Astrocyte (in vitro differentiated cells and primary cell): ENCODE measurements around the gene HOXD13. TPM values are rescaled to one million over a fixed set of nuclear protein-coding genes. Genes with fewer than 3 reads are reported as not detected.

Experiments used
- DNase-seq: peaks from one replicate; pipeline ENCODE4 v3.0.0-alpha.2; 2010; ENCODE audit warnings: low read depth
- FAIRE-seq: peaks from 2 replicates; lab custom pipeline; 2011; peaks lifted over from hg19 to GRCh38; lab: Jason Lieb, UNC
- H2AFZ ChIP-seq: 2 replicates; pipeline ENCODE4 v1.6.0; 2012; ENCODE audit warnings: low read depth, low read length, inconsistent platforms
- H3K27ac ChIP-seq: 2 replicates; pipeline ENCODE4 v1.5.1; 2011; ENCODE audit warnings: low read depth, low read length, inconsistent platforms
- H3K27me3 ChIP-seq: 2 replicates; pipeline ENCODE4 v1.6.0; 2011; ENCODE audit warnings: low read length, inconsistent platforms; ENCODE audit not compliant: insufficient read depth
- H3K36me3 ChIP-seq: 2 replicates; pipeline ENCODE4 v1.5.1; 2011; ENCODE audit warnings: low read length, inconsistent platforms; ENCODE audit not compliant: insufficient read depth
- H3K4me1 ChIP-seq: 2 replicates; pipeline ENCODE4 v1.5.1; 2011; ENCODE audit warnings: low read length, inconsistent platforms; ENCODE audit not compliant: insufficient read depth
- H3K4me2 ChIP-seq: 2 replicates; pipeline ENCODE4 v1.6.0; 2012; ENCODE audit warnings: low read length, inconsistent platforms
- H3K4me3 ChIP-seq: 2 replicates; pipeline ENCODE4 v1.5.1; 2011; ENCODE audit warnings: low read depth, mild to moderate bottlenecking, low read length, inconsistent platforms; ENCODE audit not compliant: insufficient read depth
- H3K79me2 ChIP-seq: 2 replicates; pipeline ENCODE4 v1.6.0; 2012; ENCODE audit warnings: mild to moderate bottlenecking, low read length, inconsistent platforms; ENCODE audit not compliant: insufficient read depth
- H3K9ac ChIP-seq: 2 replicates; pipeline ENCODE4 v1.6.0; 2012; ENCODE audit warnings: mild to moderate bottlenecking, low read length, inconsistent platforms
- H3K9me3 ChIP-seq: 2 replicates; pipeline ENCODE4 v1.5.1; 2012; ENCODE audit warnings: low read depth, mild to moderate bottlenecking, low read length, inconsistent platforms; ENCODE audit not compliant: insufficient read depth
- H4K20me1 ChIP-seq: 2 replicates; pipeline ENCODE4 v1.6.0; 2012; ENCODE audit warnings: low read length, inconsistent platforms; ENCODE audit not compliant: insufficient read depth
- H3K27ac Mint-ChIP-seq: one replicate; pipeline ENCODE4 v1.8.0; 2021; ENCODE audit warnings: mild to moderate bottlenecking, mixed read lengths; ENCODE audit not compliant: unreplicated experiment
- H3K27me3 Mint-ChIP-seq: one replicate; pipeline ENCODE4 v1.8.0; 2021; ENCODE audit warnings: low read depth, mixed read lengths; ENCODE audit not compliant: unreplicated experiment
- H3K36me3 Mint-ChIP-seq: one replicate; pipeline ENCODE4 v1.8.0; 2021; ENCODE audit warnings: low read depth, mixed read lengths; ENCODE audit not compliant: unreplicated experiment
- H3K4me1 Mint-ChIP-seq: one replicate; pipeline ENCODE4 v1.8.0; 2021; ENCODE audit warnings: low read depth, mixed read lengths; ENCODE audit not compliant: unreplicated experiment
- H3K4me3 Mint-ChIP-seq: one replicate; pipeline ENCODE4 v1.8.0; 2021; ENCODE audit warnings: mild to moderate bottlenecking, moderate library complexity, mixed read lengths; ENCODE audit not compliant: unreplicated experiment
- H3K9me3 Mint-ChIP-seq: one replicate; pipeline ENCODE4 v1.8.0; 2021; ENCODE audit warnings: mild to moderate bottlenecking, mixed read lengths; ENCODE audit not compliant: unreplicated experiment
- CTCF ChIP-seq: IDR thresholded peaks from 2 replicates; pipeline ENCODE4 v1.5.1; 2011; ENCODE audit warnings: low read depth, mild to moderate bottlenecking, inconsistent platforms, low read length, moderate library complexity; ENCODE audit not compliant: insufficient read depth
- EZH2 ChIP-seq: IDR thresholded peaks from 2 replicates; pipeline ENCODE4 v1.6.1; 2012; ENCODE audit warnings: mild to moderate bottlenecking, low read length, inconsistent platforms; ENCODE audit not compliant: insufficient read depth
- total RNA-seq: library from RNA; stranded (reverse); gene quantifications from 2 replicates; pipeline ENCODE4 v1.2.1, GENCODE V29; 2021

Gene HOXD13
- total RNA-seq, 1 donor from 2014 or later: not detected

GRCh38 chr2:176085861-176086771 lies 6.4 kb upstream of the HOXD13 start:
- H3K27me3 ChIP-seq: peaks cover 99% of the 10 kb centered on the region
- H2AFZ ChIP-seq: no peak overlapping the region
- Mint-ChIP-seq H3K36me3 (peaks cover 2% of the 10 kb centered on the region), H3K27ac (peak overlapping the region; percentile 50), H3K27me3 (peaks cover 92% of the 10 kb centered on the region), H3K9me3 (peaks cover 38% of the 10 kb centered on the region), H3K4me3 (no peak overlapping the region), H3K4me1 (no peaks in the 10 kb centered on the region)
- no peak overlapping the region for H3K9ac ChIP-seq
- H3K79me2 ChIP-seq: no peaks in the 10 kb centered on the region
- no peak for FAIRE-seq
- TF ChIP-seq CTCF (peak; percentile 34), EZH2 (peak; percentile 34)
- H4K20me1 ChIP-seq: peaks cover 25% of the 10 kb centered on the region
- H3K4me3 ChIP-seq: no peak overlapping the region
- no peak for DNase-seq
- H3K27ac ChIP-seq: no peak overlapping the region
- H3K4me1 ChIP-seq: no peaks in the 10 kb centered on the region
- no peaks in the 10 kb centered on the region for H3K36me3 ChIP-seq
- no peak overlapping the region for H3K4me2 ChIP-seq
- peaks cover 3% of the 10 kb centered on the region for H3K9me3 ChIP-seq

- Histone ChIP-seq H3K4me2 (peak overlapping the region; percentile 76), H3K36me3 (no peaks in the 10 kb centered on the region), H3K4me3 (peak overlapping the region; percentile 21), H3K4me1 (no peaks in the 10 kb centered on the region), H4K20me1 (peaks cover 17% of the 10 kb centered on the region), H3K27me3 (peaks cover 96% of the 10 kb centered on the region), H3K9ac (no peak overlapping the region), H3K79me2 (no peaks in the 10 kb centered on the region), H2AFZ (no peak overlapping the region), H3K27ac (no peak overlapping the region), H3K9me3 (peaks cover 3% of the 10 kb centered on the region)
- no peaks in the 10 kb centered on the region for H3K4me1 Mint-ChIP-seq
- H3K36me3 Mint-ChIP-seq: peaks cover 2% of the 10 kb centered on the region
- no peak for FAIRE-seq
- no peak overlapping the region for H3K27ac Mint-ChIP-seq
- no peak for TF ChIP-seq CTCF
- no peak for TF ChIP-seq EZH2
- H3K4me3 Mint-ChIP-seq: no peak overlapping the region
- no peak for DNase-seq
- H3K9me3 Mint-ChIP-seq: peaks cover 39% of the 10 kb centered on the region
- H3K27me3 Mint-ChIP-seq: peaks cover 94% of the 10 kb centered on the region
Observed at GRCh38 chr2:176087330-176088047, 5.0 kb upstream of the HOXD13 start.
